ENCODE data around the gene KREMEN1. TPM values are rescaled to one million over a fixed set of nuclear protein-coding genes. Genes with fewer than 3 reads are reported as not detected.

The KREMEN1 gene
- total and polyA plus RNA-seq, 9 of the 15 experiments (the other 6 are each of a cell fraction or from before 2014, with no cell fraction given), result 0.69 to 11.5 (median 4.3) TPM

DNA sequence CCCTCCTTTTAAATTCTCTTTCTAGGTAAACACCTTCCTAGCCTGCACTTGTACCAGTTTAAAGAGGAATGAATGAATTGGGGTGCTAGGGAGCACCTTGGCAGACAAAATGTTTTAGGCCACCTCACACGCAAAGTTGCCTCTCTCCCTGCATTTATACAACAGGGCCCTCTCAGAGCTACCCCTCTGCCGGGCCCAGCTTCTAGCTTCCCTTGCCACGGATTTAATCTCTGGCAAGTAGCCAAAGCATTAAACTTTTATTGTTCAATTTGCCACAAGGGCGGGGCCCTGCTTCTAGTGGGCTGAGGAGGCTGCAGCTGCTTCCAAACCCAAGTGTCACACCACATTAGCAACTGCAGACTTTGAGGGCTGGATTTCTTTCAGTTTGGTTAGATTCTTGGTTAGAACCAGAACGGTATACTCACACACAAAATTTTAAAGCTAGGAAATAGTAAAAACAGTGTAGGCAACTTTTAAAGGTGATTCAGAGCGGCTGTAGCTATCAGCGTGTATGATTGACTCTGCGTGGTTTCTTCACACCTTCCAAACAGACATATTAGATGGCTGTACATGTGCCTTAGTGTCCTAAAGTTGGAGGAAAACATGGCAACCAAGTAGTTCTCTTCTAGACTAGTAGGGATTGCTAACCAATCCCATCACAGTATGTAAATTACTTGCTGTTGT lies 6.5 kb downstream of the KREMEN1 start (continued):
- TF ChIP-seq, protein P1, sequence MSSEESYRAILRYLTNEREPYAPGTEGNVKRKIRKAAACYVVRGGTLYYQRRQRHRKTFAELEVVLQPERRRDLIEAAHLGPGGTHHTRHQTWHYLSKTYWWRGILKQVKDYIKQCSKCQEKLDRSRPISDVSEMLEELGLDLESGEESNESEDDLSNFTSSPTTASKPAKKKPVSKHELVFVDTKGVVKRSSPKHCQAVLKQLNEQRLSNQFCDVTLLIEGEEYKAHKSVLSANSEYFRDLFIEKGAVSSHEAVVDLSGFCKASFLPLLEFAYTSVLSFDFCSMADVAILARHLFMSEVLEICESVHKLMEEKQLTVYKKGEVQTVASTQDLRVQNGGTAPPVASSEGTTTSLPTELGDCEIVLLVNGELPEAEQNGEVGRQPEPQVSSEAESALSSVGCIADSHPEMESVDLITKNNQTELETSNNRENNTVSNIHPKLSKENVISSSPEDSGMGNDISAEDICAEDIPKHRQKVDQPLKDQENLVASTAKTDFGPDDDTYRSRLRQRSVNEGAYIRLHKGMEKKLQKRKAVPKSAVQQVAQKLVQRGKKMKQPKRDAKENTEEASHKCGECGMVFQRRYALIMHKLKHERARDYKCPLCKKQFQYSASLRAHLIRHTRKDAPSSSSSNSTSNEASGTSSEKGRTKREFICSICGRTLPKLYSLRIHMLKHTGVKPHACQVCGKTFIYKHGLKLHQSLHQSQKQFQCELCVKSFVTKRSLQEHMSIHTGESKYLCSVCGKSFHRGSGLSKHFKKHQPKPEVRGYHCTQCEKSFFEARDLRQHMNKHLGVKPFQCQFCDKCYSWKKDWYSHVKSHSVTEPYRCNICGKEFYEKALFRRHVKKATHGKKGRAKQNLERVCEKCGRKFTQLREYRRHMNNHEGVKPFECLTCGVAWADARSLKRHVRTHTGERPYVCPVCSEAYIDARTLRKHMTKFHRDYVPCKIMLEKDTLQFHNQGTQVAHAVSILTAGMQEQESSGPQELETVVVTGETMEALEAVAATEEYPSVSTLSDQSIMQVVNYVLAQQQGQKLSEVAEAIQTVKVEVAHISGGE (CRISPR knock-in tag; IDR thresholded peaks at IDR 0.05), result no peak
- TF ChIP-seq CBX3 (IDR thresholded peaks at IDR 0.05; ENCODE audit: borderline replicate concordance in 1 of 2, low read length in 2 of 2), result no peak
- TF ChIP-seq, protein P2, sequence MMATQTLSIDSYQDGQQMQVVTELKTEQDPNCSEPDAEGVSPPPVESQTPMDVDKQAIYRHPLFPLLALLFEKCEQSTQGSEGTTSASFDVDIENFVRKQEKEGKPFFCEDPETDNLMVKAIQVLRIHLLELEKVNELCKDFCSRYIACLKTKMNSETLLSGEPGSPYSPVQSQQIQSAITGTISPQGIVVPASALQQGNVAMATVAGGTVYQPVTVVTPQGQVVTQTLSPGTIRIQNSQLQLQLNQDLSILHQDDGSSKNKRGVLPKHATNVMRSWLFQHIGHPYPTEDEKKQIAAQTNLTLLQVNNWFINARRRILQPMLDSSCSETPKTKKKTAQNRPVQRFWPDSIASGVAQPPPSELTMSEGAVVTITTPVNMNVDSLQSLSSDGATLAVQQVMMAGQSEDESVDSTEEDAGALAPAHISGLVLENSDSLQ (IDR thresholded peaks at IDR 0.05), result no peak
- TF ChIP-seq BACH1 (tag; IDR thresholded peaks at IDR 0.05), result peak; percentile 61
- TF ChIP-seq PHTF2 (CRISPR knock-in tag; IDR thresholded peaks at IDR 0.05), result no peak
- TF ChIP-seq LEF1 (IDR thresholded peaks at IDR 0.05), result no peak
- TF ChIP-seq CREB3 (tag; conservative IDR thresholded peaks at IDR 0.05; ENCODE audit: low read depth), result peak; percentile 55; the same call in 1 of the 2 replicates
- TF ChIP-seq NR2C2 (CRISPR knock-in tag; IDR thresholded peaks at IDR 0.05), result no peak
- TF ChIP-seq NR2C2 (tag; IDR thresholded peaks at IDR 0.05), result 0 out of 2 replicates have a peak, but pooled peaks have one; percentile 5
- no peak for TF ChIP-seq SETDB1 (IDR thresholded peaks at IDR 0.05; ENCODE audit: low read length)
- TF ChIP-seq, protein P3, sequence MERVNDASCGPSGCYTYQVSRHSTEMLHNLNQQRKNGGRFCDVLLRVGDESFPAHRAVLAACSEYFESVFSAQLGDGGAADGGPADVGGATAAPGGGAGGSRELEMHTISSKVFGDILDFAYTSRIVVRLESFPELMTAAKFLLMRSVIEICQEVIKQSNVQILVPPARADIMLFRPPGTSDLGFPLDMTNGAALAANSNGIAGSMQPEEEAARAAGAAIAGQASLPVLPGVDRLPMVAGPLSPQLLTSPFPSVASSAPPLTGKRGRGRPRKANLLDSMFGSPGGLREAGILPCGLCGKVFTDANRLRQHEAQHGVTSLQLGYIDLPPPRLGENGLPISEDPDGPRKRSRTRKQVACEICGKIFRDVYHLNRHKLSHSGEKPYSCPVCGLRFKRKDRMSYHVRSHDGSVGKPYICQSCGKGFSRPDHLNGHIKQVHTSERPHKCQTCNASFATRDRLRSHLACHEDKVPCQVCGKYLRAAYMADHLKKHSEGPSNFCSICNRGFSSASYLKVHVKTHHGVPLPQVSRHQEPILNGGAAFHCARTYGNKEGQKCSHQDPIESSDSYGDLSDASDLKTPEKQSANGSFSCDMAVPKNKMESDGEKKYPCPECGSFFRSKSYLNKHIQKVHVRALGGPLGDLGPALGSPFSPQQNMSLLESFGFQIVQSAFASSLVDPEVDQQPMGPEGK (CRISPR knock-in tag; IDR thresholded peaks at IDR 0.05; ENCODE audit: borderline replicate concordance), result no peak
- no peak for TF ChIP-seq ZNF785 (CRISPR knock-in tag; IDR thresholded peaks at IDR 0.05)
- no peak for TF ChIP-seq NFIX (CRISPR knock-in tag; IDR thresholded peaks at IDR 0.05; ENCODE audit: low read depth)
- 0 out of 2 replicates have a peak, but pooled peaks have one; percentile 28 for TF ChIP-seq L3MBTL2 (IDR thresholded peaks at IDR 0.05)
- TF ChIP-seq GTF2E2 (tag; IDR thresholded peaks at IDR 0.05), result no peak
- no peak for TF ChIP-seq GABPB1 (CRISPR knock-in tag; IDR thresholded peaks at IDR 0.05)
- no peak for TF ChIP-seq XRCC5 (IDR thresholded peaks at IDR 0.05; ENCODE audit: low read depth, low read length)
